ENCODE results near the gene MOB3A. TPM values are rescaled to one million over a fixed set of nuclear protein-coding genes. Genes with fewer than 3 reads are reported as not detected.
A peak's percentile ranks its signal among the peaks of the same experiment; 100 is the strongest.

Gene MOB3A
- total and polyA plus RNA-seq, 10 of the 15 experiments (the other 5 are each of a cell fraction or from before 2014, with no cell fraction given), result 7.5 to 229 (median 79.4) TPM

- TF ChIP-seq IRF5 (IDR thresholded peaks at IDR 0.05; ENCODE audit: borderline replicate concordance), result no peak
- no peak for TF ChIP-seq IKZF1 (conservative IDR thresholded peaks at IDR 0.05)
- TF ChIP-seq MTA2 (IDR thresholded peaks at IDR 0.05; ENCODE audit: low read depth), result no peak
- TF ChIP-seq EGR1 (IDR thresholded peaks at IDR 0.05; ENCODE audit: borderline replicate concordance in 1 of 2, low read depth in 2 of 2, low read length in 2 of 2), result no peak
Measured at GRCh38 chr19:2139385-2140137, 43.4 kb upstream of the MOB3A start (continued).

GRCh38 chr19:2138061-2138728 is 42.1 kb upstream of the MOB3A start:
- Histone ChIP-seq H3K27ac (ENCODE audit: control insufficient read depth, insufficient read depth) (no peak overlapping the region), H3K27me3 (replicated peaks in 1 of 2; ENCODE audit: control insufficient read depth in 2 of 2, insufficient read depth in 2 of 2, low read length in 1 of 2) (no peaks in the 10 kb centered on the region), H3K4me2 (ENCODE audit: control insufficient read depth, insufficient read depth) (no peak overlapping the region), H3K79me2 (ENCODE audit: control insufficient read depth, insufficient read depth, low read length) (peaks cover 29% of the 10 kb centered on the region), H3K4me3 (no peak overlapping the region), H4K20me1 (ENCODE audit: control insufficient read depth, insufficient read depth) (no peaks in the 10 kb centered on the region), H2AFZ (ENCODE audit: control insufficient read depth, low read depth, low read length) (no peak overlapping the region), H3K4me1 (ENCODE audit: control insufficient read depth, insufficient read depth, low read length) (no peaks in the 10 kb centered on the region), H3K9me3 (replicated peaks; ENCODE audit: control insufficient read depth, insufficient read depth, low read length) (no peaks in the 10 kb centered on the region), H3K9ac (ENCODE audit: control insufficient read depth, insufficient read depth, low read length) (no peak overlapping the region), H3K36me3 (ENCODE audit: control insufficient read depth in 2 of 2, insufficient read depth in 2 of 2, low read length in 1 of 2) (peaks cover 23 to 27% of the 10 kb centered on the region in 2 experiments)
- no peak for FAIRE-seq
- CTCF ChIA-PET, result no interaction called here
- intact Hi-C loops (cut with micrococcal nuclease; ENCODE audit: unreplicated experiment) (no loop called here), in situ Hi-C loops (cut with MboI) (no loop called here)
- POLR2A ChIA-PET, result no interaction called here
- no peak for ATAC-seq
- RAD21 ChIA-PET (ENCODE audit: unreplicated experiment), result interaction anchor here (0.6 kb wide), 1 partner anchor 241 kb away, joined by 4 read pairs; no protein-coding TSS in a partner anchor
- no peak for DNase-seq (ENCODE audit: low read depth, low spot score)
- SMC1A ChIA-PET (ENCODE audit: uncharacterized antibody, unreplicated experiment), result no interaction called here
- TF ChIP-seq FOS (IDR thresholded peaks at IDR 0.05; ENCODE audit: borderline replicate concordance, extremely low read depth, insufficient read length), result no peak
- 0 out of 2 replicates have a peak, but pooled peaks have one; percentile 7 for TF ChIP-seq PKNOX1 (IDR thresholded peaks at IDR 0.05)
- no peak for TF ChIP-seq SUPT20H (IDR thresholded peaks at IDR 0.05; ENCODE audit: borderline replicate concordance, control insufficient read depth, low read depth, low read length)
- TF ChIP-seq RBBP5 (conservative IDR thresholded peaks at IDR 0.05), result no peak
- TF ChIP-seq HDGF (IDR thresholded peaks at IDR 0.05), result no peak
- TF ChIP-seq BCL3 (IDR thresholded peaks at IDR 0.05; ENCODE audit: borderline replicate concordance, insufficient read depth, low read depth, low read length, poor library complexity, severe bottlenecking), result no peak
- no peak for TF ChIP-seq ATF7 (IDR thresholded peaks at IDR 0.05; ENCODE audit: low read depth)
- no peak for TF ChIP-seq NFYB (IDR thresholded peaks at IDR 0.05; ENCODE audit: insufficient read depth, low read depth, low read length)
- BruUV-seq (replicated peaks), result no TSS peak
- 95% methylated on average over 23 of the region's 23 CpGs for WGBS (ENCODE audit: insufficient coverage, insufficient replicate concordance, low lambda C conversion rate, missing lambda C conversion rate)

Data from GM12878 (cell line).